ENCODE measurements around the gene CSTF1. TPM values are rescaled to one million over a fixed set of nuclear protein-coding genes. Genes with fewer than 3 reads are reported as not detected.

CSTF1 gene
- total RNA-seq, 1 experiment from 2014 or later, result 123 TPM

DNA sequence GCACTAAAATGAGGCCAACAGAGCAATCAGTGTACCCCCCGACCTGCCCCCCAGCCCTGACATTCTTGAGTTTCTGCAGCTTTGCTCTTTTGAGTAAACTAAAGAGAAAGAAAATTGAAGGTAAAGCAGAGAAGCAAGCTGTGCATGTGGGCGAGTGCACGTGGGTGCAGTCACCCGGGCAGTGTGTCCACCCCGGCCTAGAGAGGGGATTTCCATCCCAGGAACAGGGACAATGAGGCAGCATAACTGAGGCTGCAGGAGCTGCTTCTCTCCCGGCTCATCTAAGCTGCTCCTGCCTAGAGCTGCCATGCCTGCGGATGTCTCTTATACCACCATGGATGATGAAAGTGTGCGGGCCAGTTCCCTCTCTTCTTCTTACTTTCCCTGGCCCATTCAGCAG is 36.4 kb downstream of the CSTF1 start:
- DNase-seq (ENCODE audit: low read depth), result no peak

DNA sequence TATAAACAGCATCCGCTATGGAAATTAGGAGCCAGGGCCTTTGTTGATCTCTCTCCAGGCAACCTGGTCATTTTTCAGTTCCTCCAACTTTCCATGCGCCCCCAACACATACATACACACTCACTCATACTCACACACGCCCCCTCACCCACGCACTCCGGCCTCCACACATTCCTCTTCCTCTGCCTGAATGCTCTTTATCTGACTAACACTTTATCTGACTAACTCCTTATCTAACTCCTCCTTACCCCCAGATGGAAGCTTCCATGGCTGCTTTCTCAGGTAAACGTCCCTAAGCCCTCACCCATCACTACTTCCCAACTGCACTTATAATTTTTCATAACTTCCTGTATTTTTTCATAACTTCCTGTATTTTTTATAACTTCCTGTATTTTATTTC is 37.1 kb downstream of the CSTF1 start:
- DNase-seq (ENCODE audit: low read depth), result peak; percentile 73

DNA sequence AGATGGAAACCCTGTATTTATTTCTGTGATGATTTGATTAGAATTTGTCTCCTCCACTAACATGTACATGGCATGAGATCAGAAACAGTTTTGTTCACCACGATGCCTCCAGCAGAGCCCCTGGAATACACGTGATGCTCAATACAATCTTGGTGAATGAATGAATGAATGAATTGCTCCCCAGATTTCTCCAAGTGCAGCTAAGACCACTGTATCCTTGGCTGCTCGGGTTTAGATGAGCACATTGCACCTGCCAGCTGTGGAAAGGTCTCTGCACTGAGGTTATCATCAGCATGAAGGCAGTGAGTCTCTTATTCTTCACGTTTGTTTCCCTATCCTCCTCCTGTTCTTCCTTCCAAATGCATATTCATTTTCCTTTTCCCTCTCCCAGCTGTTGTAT is 37.5 kb downstream of the CSTF1 start:
- DNase-seq (ENCODE audit: low read depth), result no peak

DNA sequence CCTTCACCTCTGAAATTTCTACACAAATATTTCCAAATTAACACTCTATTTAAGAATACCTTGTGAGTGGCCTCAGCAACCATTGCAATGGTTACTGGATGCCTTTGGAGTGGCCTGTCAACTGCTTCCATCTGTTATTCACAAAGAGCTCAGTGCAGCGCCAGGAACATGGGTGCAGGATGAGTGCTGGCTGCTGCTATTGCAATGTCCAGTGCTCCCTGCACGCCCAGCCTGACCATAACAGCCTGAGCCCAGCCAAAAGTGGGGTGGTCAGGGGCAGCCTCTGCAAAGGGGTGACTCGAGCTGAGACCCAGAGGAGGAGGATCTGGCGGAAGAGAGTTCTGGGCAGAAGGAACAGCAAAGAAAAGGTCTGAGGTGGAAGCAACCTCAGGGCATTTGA is 38.0 kb downstream of the CSTF1 start:
- DNase-seq (ENCODE audit: low read depth), result no peak

DNA sequence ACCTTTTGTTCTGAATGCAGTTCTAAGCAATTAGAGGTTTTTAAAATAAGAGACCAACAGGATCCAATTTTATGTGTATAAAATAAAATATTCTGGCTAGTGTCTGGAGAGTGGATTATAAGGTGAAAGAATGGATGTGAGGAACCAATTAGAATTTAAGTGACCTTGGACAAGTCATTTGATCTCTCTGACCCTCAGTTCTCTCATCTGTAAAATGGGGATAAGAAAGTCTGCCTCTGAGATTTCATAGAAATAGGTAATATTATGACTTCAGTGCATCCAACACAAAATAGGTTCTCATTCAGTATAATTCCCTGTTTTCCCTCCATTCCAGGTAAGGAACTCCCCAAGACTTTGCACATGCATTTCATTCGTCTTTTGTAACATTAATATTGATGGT is 38.5 kb downstream of the CSTF1 start:
- DNase-seq (ENCODE audit: low read depth), result no peak

DNA sequence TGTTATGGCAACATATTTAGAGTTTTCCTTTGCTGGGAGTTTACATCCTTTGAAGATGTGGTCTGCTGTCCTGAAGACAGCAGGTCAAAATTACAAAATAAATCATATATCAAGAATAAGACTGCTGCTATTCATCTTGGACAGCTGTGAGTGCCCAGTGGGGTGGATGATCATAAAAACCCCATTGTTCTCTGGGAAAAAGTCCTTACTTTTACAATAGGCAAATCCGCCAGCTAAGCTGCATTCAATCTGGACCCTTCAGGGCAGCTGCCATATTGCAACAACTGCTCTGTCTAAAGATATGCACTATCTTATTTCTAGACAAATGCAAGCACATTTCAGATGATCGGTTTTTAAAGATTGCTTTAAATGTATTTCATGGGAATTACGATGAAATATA is 39.0 kb downstream of the CSTF1 start:
- DNase-seq (ENCODE audit: low read depth), result peak; percentile 25

DNA sequence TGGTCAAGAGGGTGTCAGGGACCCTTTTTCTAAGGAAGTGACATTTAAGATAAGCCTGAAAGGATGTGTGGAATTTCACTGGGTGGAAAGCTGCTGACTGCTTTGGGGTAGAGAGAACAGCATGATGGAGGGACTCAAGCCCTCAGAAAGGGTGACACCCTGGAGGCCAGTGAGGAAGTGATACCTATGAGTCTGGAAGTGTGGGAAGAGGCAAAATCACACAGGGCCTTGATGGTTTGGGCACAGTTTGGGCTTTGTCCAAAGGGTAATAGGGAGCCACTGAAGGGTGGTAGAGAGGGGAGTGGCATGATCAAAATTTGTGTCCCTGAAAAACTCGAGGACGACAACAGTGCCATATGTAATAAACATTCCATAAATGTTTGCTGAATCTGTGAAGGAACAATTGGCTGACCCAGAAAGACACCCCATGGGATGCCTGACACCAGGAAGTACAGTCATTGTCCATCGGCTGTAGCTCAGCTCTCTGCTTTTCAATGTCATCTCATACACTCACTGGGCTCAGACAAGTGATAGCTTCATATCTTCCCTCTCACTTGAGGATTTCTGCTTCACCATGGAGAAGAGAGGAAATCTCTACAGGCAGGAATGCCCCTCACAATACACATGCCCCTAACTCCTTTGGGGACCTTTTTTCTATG is 40.9 kb downstream of the CSTF1 start:
- DNase-seq (ENCODE audit: low read depth), result no peak

DNA sequence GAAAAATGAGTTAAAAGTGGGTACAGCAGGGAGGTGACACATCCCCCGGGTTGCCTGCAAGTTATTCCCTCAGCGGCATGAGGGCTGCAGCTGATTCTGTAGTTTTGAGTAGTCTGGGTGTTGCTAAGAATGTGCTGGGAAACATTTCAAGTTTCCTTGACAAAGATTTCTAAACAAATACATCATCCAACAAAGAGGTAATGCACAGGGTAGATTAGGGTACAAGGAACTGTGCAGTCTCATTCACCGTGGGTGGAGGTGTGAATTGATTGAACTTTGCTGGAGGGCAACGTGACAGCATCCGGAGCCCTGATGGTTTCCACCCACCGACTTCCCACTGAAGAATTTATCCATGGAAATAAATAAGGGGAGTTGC is 41.4 kb downstream of the CSTF1 start:
- peak; percentile 57 for DNase-seq (ENCODE audit: low read depth)

DNA sequence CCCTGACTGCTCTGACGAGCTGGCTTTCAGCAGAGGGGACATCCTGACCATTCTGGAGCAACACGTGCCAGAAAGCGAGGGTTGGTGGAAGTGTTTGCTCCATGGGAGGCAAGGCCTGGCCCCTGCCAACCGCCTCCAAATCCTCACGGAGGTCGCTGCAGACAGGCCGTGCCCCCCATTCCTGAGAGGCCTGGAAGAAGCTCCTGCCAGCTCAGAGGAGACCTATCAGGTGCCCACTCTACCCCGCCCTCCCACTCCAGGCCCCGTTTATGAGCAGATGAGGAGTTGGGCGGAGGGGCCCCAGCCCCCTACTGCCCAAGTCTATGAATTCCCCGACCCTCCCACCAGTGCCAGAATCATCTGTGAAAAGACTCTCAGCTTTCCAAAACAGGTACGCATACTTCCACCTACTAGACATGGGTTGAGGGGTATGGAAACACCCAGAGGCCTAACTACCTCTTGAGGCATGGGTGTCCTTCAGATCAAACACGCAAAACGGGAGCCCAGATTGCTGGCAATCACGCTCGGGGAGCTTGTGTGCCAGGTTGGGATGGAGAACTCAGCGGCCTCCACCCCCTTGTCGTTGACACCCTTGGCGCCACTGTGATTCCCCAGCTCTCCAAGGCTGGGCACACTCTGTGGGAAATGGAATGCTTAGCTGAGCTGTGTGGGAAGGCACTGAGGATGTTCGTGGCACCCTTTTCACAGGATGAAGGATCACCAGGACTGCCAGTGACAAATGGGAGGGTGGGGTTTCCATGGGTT is 44.9 kb downstream of the CSTF1 start:
- no peak for DNase-seq (ENCODE audit: low read depth)

DNA sequence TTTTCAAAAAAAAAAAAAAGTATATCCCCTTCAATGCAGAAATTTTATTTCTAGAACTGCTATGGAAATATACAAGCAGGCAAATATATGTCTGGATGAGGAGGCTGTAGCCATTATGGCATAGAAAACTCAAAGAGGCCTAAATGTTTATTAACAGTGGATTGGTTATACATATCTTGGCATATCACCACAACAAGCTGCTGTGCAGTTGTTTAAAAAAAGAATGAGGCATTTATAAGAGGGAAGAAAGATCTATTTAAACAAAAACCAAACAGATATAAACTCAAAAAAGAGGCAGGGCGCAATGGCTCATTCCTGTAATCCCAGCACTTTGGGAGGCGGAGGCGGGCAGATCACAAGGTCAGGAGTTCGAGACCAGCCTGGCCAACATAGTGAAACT is 45.8 kb downstream of the CSTF1 start:
- DNase-seq (ENCODE audit: low read depth), result no peak

DNA sequence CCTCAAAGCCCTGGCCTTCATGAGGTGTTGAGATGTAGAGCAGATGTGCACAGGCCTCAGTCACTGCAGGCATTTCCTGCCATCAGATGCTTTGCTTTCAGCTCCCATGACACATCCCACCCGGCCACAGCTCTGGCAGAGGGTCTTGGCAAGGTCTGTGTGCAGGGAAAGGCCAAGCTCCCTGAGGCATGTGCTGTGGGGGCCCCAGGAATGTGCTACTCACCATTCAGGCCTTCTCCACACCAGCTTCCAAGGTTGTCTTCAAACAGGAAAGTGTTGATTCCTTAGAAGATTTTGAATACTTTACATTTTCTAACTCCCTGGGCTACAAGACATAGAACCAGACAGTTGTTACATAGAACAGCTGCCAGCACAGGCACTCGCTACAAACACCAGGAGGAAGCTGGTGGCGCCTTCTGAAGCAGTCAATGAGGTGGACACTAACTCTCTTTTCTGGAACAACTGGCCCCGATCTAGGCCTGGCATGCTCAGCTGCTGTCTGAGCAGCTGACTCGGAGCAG is 47.4 kb downstream of the CSTF1 start:
- DNase-seq (ENCODE audit: low read depth), result peak; percentile 100

DNA sequence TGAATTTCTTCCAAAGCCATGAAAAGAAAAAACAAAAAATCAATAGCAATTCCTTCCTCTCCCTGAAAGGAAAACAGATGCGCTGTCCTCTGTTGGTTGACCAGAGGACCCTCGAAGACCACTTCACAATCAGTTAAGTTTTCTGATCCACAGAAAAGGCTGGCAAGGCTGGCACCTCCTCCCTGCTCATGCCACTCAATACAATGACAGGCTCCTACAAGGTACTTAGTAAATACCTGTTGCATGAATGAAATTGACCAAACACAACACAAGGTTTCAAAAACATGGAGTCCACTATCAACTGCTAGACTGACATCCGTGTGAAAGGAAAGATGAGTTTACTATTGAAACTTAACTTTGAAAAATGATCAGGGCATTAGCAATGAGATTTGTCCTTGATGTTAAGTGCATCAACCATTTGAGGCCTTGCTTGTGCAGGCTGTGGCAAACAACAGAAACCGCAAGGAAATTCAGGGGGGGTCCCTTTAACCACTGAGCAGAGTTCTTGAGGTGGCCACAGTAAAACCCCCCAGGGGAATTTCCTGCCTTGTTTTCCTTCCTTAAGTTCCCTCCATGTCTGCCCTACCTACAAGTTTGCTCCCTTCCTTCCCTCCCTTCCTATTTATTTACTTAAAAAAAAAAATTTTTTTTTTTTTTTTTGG is 48.0 kb downstream of the CSTF1 start:
- peak; percentile 91 for DNase-seq (ENCODE audit: low read depth)

DNA sequence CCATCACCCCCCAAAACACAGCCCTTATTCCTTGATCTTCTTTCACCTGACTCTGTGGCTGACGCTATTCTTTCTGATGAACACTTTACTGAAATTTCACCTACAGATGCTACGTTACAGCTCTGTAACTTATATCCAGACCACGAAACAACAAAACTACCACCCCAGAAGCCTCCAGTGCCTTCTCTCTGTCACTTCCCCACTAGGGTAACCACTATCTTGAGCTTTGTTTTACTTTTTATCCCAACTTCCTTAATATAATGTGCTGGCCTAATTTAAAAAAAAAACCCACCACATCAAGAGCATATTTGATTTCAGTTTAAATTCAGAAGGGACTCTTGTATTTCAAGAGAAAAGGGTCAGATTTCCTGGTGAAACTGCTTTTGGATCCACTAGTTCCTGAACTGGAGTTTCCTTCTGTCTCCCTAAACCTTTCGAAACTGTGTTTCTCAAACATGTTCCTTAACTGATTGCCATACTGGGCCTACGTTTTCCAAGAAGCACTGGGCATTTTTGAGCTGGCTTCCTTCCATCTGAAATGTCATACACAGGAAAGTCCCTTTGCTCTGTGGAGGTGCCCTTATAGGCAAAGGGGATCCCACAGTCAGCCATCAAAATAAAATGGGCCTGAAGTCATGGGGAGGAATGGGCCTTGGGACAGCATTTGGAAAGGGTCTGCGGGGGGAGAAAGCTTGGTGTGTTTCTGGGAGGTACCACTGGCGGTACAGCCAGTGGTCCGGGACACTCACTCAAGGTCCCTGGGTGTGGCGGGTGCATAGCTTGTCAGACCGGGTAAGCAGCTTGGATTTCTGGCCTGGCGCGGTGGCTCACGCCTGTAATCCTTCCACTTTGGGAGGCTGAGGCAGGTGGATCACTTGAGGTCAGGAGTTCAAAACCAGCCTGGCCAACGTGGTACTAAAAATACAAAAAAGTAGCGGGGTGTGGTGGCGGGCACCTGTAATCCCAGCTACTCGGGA is 50.2 kb downstream of the CSTF1 start:
- DNase-seq (ENCODE audit: low read depth), result peak; percentile 47

DNA sequence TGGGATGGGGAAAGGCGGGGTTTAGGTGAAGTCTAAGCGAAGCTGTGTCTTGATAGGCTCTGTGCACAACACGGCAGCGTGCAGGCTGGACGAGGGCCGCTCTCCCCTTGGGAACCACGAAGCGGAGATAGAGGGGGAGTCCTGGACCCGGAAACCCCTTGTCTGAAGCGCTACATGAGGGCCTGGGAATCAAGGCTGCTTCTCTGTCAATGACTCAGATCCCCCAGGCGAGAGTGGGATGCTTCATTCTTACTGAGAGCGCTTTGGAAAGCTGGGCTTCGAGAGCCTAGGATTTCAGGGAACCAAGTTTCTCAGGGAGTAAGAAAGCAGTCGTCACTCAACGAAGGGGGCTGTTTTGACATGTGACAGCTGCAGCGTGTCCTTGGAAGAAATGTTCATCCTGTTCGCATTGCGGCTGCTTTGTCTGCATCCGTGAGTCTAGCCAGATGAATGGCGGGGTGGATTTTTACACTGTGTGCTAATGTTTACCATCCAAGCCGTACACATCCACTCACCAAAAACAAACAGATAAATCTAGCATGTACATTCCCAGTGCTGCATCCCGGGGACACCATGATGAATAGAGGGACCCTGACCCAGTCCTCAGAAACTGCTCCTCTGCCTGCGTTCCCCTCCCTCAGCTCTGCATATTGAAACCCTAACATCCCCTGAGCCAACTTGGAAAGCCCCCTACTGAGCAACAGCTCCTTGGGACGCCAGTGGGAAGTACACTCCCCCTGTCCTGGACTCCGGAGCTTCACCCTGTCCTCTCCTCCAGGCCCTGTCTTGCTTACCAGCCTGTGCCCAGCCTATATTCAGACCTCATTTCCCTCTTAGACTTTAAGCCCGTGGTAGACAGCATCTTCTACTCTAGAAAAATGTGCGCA is 51.5 kb downstream of the CSTF1 start:
- peak; percentile 93 for DNase-seq (ENCODE audit: low read depth)

DNA sequence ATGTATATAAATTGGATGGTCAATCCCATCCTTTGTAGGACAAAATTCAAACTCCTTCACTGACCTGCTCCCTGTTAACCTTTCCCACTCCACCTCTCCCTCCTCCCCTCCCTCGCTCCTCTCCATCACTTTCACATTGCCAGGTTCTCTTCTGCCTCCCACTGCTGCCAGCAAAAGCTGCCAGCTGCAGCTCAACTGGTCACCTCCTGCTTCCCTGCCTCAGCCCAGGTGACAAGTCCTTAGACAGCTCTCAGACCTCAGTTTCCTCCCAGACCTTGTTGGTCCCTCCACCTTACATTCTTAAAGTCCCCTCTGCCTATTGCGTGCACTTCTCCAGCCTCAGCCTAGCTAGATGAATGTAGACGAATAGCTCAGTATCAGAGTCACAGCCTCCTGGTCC is 52.7 kb downstream of the CSTF1 start:
- no peak for DNase-seq (ENCODE audit: low read depth)

DNA sequence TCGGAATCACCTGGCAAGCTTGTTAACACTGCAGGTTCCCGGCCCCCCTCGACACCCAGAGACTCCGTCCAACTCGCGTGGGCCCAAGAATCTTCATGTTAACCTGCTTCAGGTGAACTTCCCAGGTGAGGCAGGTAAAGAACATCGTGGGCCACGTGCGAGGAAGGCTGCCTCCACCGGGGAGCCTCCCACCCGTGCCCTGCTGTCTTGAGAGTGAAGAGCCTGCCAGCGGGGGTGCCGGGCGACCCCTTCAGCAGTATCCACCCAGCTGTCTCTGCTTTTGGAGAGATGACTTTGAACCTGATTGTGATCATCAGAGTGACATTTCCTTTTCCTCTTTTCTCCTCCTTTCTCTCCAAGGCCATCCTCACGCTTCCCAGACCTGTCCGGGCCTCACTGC is 53.1 kb downstream of the CSTF1 start:
- DNase-seq (ENCODE audit: low read depth), result no peak

DNA sequence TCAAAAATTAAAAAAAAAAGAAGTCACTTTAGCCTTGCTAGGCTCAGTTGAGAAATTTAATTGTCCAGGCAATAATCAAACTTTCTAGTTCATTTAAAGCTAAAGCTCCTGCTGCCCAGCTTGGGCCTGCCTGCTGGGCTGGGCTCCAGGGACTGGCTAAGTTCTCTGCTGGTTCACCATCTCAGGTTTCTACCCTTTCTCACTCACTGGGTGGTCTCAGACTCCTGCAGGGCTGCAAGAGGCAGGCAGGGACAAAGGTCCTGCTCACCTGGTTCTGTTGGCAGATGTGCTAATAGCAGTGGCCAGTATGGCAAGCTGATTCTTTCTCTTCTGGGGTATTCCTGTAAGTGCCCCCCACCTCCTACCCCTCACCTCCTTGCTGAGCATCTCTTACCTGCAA is 54.8 kb downstream of the CSTF1 start:
- DNase-seq (ENCODE audit: low read depth), result no peak

DNA sequence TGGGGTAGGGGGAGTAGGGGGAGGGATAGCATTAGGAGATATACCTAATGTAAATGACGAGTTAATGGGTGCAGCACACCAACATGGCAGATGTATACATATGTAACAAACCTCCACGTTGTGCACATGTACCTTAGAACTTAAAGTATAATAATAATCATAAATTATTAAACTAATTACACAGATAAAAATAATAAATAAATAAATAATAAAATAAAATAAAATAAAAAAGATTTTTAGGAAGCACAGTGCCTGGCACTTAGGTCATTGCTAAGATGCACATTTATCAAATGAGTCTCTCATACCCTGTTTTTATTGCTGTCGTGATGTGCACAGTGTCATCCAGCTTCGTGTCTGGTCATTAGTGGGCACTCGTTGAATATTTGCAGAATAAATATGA is 57.0 kb downstream of the CSTF1 start:
- DNase-seq (ENCODE audit: low read depth), result no peak

DNA sequence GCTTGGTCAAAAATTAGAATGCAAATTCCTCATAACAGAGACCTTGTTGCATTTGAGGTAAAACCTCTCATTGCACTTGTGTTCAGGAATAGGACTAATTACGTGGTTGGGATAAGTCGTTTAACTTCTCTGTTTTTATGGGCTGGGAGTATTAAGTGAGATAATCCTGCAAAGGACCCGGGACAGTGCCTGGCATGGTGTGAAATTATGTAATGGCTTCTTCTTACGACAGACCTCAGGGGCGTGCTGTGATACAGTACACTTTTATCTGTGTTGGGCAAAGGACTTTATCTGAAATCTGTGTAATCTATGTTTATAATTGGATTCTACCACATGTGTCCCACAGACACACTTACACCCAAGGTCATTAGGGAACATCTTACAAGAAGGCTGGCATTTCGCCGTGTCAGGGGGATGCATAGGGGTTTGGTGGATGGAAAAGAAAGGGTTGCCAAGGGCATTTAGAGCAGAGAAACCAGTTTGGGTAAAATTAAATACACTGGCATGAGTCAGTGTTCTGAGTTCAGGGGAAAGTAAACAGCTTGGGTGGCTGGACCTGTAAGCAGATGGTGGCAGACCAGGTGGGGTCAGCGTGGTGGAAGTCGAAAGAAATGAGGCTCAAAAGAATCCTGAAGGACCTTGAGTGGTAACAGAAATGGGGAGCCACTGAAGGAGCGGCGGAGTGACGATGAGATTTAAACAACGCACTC is 58.8 kb downstream of the CSTF1 start:
- no peak for DNase-seq (ENCODE audit: low read depth)

DNA sequence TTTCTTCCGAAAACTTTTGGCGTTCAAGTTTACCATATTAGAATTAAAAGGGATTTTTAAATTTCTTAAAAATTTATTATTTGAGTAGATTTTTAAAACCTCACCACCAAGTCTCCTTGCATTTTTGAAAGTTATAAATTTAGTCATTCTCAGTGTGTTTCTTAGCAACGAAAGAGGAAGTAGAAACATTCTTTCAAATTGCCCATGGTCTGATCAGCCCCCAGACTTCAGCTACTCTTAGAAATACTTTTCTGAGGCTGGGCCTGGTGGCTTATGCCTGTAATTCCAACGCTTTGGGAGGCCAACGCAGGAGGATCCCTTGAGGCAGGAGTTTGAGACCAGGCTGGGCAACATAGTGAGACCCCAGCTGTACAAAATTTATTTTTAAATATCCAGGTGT is 60.9 kb downstream of the CSTF1 start:
- DNase-seq (ENCODE audit: low read depth), result no peak
